Measurements from ENCODE around the gene MARVELD1. TPM values are rescaled to one million over a fixed set of nuclear protein-coding genes. Genes with fewer than 3 reads are reported as not detected.

Gene MARVELD1
- total and polyA plus RNA-seq, 2 of the 4 experiments (the other 2 are of a cell fraction), result 12.0 to 68.1 TPM

DNA sequence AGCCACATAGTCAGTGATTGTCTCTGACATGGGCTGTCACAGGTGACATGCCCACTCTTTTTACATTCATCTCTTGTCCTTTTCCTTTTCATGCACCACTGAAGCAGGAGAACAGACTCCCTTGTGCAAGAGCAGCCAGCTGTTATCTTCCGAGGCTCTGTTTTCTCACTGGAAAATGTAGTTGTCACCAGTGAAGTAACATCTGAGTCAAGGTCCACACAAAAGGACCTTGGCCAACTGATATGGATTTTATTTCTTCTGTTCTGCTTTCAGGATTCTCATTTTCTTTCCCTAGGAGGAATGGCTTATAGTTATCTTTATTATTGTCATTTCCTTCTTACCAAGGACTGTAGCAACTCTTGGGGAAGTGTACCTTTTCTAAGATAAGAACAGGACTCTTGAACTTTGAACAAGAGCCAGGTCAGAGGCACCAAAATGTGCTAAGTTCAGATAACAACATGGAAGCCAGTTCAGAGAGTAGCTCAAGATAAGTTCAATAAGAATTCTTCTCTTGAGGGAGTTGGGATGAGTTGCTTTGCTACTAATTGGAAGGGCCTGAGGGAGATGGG, 49.2 kb upstream of the MARVELD1 start:
- intact Hi-C loops (cut with micrococcal nuclease), result no loop called here
- in situ Hi-C loops (cut with MboI; ENCODE audit: low sequenced_read_pairs), result no loop called here
- Histone ChIP-seq H2BK20ac (ENCODE audit: low read depth, low read length) (no peak overlapping the region), H3K18ac (ENCODE audit: low read depth, low read length) (no peak overlapping the region), H3K36me3 (ENCODE audit: control insufficient read depth, insufficient read depth, low read length) (peaks cover 42% of the 10 kb centered on the region), H2BK15ac (ENCODE audit: low read depth, low read length) (no peak overlapping the region), H3K14ac (replicated peaks; ENCODE audit: low read depth, low read length) (no peak overlapping the region), H3K56ac (ENCODE audit: extremely low read depth, insufficient read depth, low read length) (no peak overlapping the region), H3K4me2 (ENCODE audit: low read depth, low read length) (no peak overlapping the region), H2BK5ac (ENCODE audit: low read depth, low read length, poor library complexity, severe bottlenecking) (no peak overlapping the region), H3K27me3 (ENCODE audit: control insufficient read depth, insufficient read depth, low read length) (no peaks in the 10 kb centered on the region), H4K20me1 (ENCODE audit: insufficient read depth, low read length) (no peaks in the 10 kb centered on the region), H3K79me1 (ENCODE audit: low read depth in 1 of 2, low read length in 2 of 2) (peaks cover 6 to 14% of the 10 kb centered on the region in 2 experiments), H2AK9ac (replicated peaks; ENCODE audit: low read depth, low read length, poor library complexity) (no peak overlapping the region), H3K27ac (ENCODE audit: insufficient read depth, low read length) (no peak overlapping the region), H4K91ac (ENCODE audit: insufficient read depth, low read depth, low read length) (no peak overlapping the region), H4K8ac (ENCODE audit: low read depth in 2 of 2, low read length in 2 of 2) (no peak overlapping the region), H3K4me1 (ENCODE audit: control insufficient read depth, insufficient read depth, low read length) (no peaks in the 10 kb centered on the region; the same call in 1 of the 2 replicates), H2AK5ac (ENCODE audit: low read depth, low read length) (no peak overlapping the region), H4K5ac (ENCODE audit: low read depth, low read length) (no peak overlapping the region), H3K4ac (ENCODE audit: low read depth, low read length) (no peak overlapping the region), H2BK120ac (ENCODE audit: low read depth, low read length) (no peak overlapping the region), H3K9me1 (ENCODE audit: insufficient read depth, low read length) (no peaks in the 10 kb centered on the region), H3K4me3 (ENCODE audit: insufficient read depth, low read depth, low read length) (no peak overlapping the region), H3K9ac (ENCODE audit: low read depth, low read length) (no peak overlapping the region), H2AFZ (replicated peaks; ENCODE audit: low read length, poor library complexity) (no peak overlapping the region), H3K23ac (ENCODE audit: low read depth, low read length) (no peak overlapping the region), H3K9me3 (ENCODE audit: control insufficient read depth, insufficient read depth, low read length) (no peaks in the 10 kb centered on the region)
- ATAC-seq (ENCODE audit: low read depth), result no peak
- CTCF ChIA-PET, result interaction anchor here (0.7 kb wide), 1 partner anchor 66 kb away, joined by 6 read pairs; no protein-coding TSS in a partner anchor
- dilution Hi-C loops (cut with HindIII; ENCODE audit: low sequenced_read_pairs, unreplicated experiment), result no loop called here
- DNase-seq, result no peak
- POLR2A ChIA-PET (ENCODE audit: unreplicated experiment), result no interaction called here
- no CpG with 5 or more reads among the region's 1 CpG for WGBS, 2 experiments (ENCODE audit: extremely low coverage in 2 of 2, insufficient read length in 1 of 2)
- BruUV-seq (replicated peaks), result no TSS peak
- no peak for TF ChIP-seq MAFK (IDR thresholded peaks at IDR 0.05; ENCODE audit: low read depth, low read length)
- TF ChIP-seq FOS (IDR thresholded peaks at IDR 0.05; ENCODE audit: low read depth, low read length), result no peak
- no peak for TF ChIP-seq BHLHE40 (IDR thresholded peaks at IDR 0.05; ENCODE audit: low read depth, low read length)
- TF ChIP-seq RCOR1 (IDR thresholded peaks at IDR 0.05; ENCODE audit: insufficient replicate concordance, low read length), result no peak
- no peak for TF ChIP-seq MAZ (IDR thresholded peaks at IDR 0.05; ENCODE audit: borderline replicate concordance, low read depth, low read length)
- no peak for TF ChIP-seq POLR2A (IDR thresholded peaks at IDR 0.05; ENCODE audit: low read depth, low read length)
- no peak for TF ChIP-seq SMC3 (IDR thresholded peaks at IDR 0.05; ENCODE audit: low read depth, low read length)
- no peak for TF ChIP-seq RFX5 (IDR thresholded peaks at IDR 0.05; ENCODE audit: low read depth, low read length)

Data from IMR-90 (cell line).